Effector memory CD4-positive, alpha-beta T cell (primary cell): Measurements from ENCODE around the gene SERPINB13.
"Not testable (repeated sequence)": the region's sequence is repeated elsewhere in the genome, so short reads cannot be mapped to it uniquely, and the experiment has no call there.

Experiments used
- DNase-seq, 3 donors: peaks; one replicate each; pipeline ENCODE4 v3.0.0-alpha.2; 2020
- H3K27ac ChIP-seq: 2 replicates; pipeline ENCODE4 v1.7.0; 2013; ENCODE audit warnings: mild to moderate bottlenecking, low read length, moderate library complexity; ENCODE audit not compliant: insufficient read depth, poor library complexity, severe bottlenecking
- H3K27me3 ChIP-seq: replicated peaks from 2 replicates; pipeline ENCODE4 v1.7.0; 2013; ENCODE audit warnings: mild to moderate bottlenecking, low read length; ENCODE audit not compliant: insufficient read depth, control insufficient read depth, poor library complexity, severe bottlenecking
- H3K36me3 ChIP-seq: 2 replicates; pipeline ENCODE4 v1.7.0; 2013; ENCODE audit warnings: mild to moderate bottlenecking, low read length, moderate library complexity; ENCODE audit not compliant: control insufficient read depth, insufficient read depth
- H3K4me1 ChIP-seq: 2 replicates; pipeline ENCODE4 v1.7.0; 2013; ENCODE audit warnings: low read length, mild to moderate bottlenecking; ENCODE audit not compliant: control insufficient read depth, insufficient read depth, poor library complexity, severe bottlenecking
- H3K4me3 ChIP-seq: 2 replicates; pipeline ENCODE4 v1.7.0; 2013; ENCODE audit warnings: low read length, low read depth, mild to moderate bottlenecking; ENCODE audit not compliant: insufficient read depth, poor library complexity, severe bottlenecking
- H3K9me3 ChIP-seq: 2 replicates; pipeline ENCODE4 v1.7.0; 2013; ENCODE audit warnings: mild to moderate bottlenecking, low read length, moderate library complexity; ENCODE audit not compliant: control insufficient read depth

Gene SERPINB13

DNA sequence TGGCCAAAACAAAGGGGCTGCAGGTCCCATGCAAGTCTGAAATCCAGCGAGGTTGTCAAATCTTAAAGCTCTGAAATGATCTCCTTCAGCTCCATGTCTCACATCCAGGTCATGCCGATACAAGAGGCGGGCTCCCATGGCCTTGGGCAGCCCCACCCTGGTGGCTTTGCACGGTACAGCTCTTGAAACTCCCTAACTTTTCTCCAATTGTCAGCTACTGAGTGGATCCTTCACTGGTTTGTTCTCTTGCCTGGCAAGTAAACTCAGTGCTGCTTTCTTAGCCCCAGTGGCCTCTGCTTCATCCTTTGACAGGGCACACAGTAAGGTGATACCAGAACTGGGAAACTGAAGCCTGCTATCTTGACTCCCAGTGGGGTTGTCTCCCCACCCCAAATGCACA, 26.3 kb downstream of the SERPINB13 start:
- no peak for DNase-seq

DNA sequence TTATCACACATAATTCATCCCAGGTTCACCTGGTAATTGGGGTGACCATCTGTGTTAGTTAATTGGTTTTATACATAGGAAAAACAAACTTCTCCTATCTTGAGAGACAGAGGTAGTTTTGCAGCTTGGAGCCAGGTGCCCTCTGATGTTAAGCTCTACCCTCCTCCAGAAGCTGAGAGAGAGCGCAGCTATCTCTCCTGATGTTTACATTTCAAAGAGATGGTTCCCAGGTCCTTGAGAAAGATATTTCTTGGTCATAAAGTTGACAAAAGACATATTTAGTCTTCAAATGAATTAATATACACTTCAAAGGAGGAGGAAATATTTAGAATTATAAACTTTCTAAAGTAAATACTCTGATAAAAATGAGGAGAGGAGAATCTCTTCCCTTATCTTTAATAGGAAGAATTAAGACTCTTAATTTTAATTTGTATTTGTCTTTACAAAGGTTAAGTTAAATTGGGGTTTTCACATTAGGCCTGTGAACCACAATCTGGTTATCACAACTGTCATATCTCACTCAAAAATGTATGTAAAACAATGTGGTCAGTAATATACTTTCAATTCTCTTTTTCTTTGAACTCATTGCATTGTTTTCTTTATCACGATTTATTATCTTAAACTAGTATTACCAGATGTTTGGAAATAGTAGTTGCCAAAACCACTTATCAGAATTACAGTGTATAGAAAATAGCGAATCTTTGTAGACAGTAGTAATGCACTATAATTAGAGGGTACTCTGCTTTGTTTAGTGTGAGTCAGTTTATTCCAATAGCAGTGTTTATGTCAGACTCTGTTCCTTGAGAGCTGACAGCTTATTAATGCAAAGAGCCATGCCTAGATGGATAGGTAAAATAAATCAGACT, 30.1 kb downstream of the SERPINB13 start:
- H3K27ac ChIP-seq: no peak overlapping the region
- no peak for DNase-seq
- no peaks in the 10 kb centered on the region for H3K27me3 ChIP-seq
- H3K9me3 ChIP-seq: no peaks in the 10 kb centered on the region
- H3K36me3 ChIP-seq: no peaks in the 10 kb centered on the region
- H3K4me3 ChIP-seq: no peak overlapping the region
- no peaks in the 10 kb centered on the region for H3K4me1 ChIP-seq

More for the DNA sequence above, 26.3 kb downstream of the SERPINB13 start:
- Histone ChIP-seq H3K4me3 (no peak overlapping the region), H3K4me1 (no peaks in the 10 kb centered on the region), H3K9me3 (no peaks in the 10 kb centered on the region), H3K27ac (no peak overlapping the region), H3K27me3 (no peaks in the 10 kb centered on the region), H3K36me3 (no peaks in the 10 kb centered on the region)

DNA sequence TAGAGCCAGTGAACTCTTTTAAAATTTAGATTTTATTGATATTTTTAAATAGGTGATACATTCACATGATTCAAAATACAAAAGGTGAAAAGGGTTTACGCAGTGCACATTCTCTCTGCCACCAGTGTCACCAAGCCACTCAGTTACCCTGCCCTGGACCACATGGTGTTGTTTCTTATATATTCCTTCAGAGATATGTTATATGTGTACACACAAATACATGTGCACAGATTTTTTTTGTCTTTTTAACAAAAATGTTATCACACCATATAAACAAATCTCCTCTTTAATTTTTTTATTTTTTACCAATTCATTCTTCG, 30.7 kb downstream of the SERPINB13 start:
- Histone ChIP-seq H3K4me3 (no peak overlapping the region), H3K27me3 (no peaks in the 10 kb centered on the region), H3K27ac (no peak overlapping the region), H3K36me3 (no peaks in the 10 kb centered on the region), H3K9me3 (no peaks in the 10 kb centered on the region), H3K4me1 (no peaks in the 10 kb centered on the region)
- no peak for DNase-seq

DNA sequence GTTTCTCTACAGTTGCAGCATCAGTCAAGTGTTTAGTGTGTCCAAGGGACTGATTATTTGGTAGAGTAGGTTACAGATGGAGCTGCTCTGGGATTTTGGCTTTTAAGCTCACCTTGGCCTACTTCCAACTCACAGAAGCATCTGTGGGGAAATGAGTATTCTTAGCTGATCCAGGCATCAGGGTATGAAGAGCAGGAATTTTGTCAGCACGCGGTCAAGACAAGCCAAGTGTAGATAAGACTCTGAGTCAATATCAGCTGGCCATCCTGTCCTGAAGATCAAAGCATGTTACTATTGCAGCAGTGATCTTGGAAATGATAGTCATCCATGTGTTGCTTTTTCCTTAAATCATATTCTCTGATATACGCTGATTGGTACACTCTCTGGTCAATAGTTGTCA, 32.5 kb downstream of the SERPINB13 start:
- Histone ChIP-seq H3K27me3 (no peaks in the 10 kb centered on the region), H3K36me3 (no peaks in the 10 kb centered on the region), H3K9me3 (no peaks in the 10 kb centered on the region), H3K27ac (no peak overlapping the region), H3K4me3 (no peak overlapping the region), H3K4me1 (no peaks in the 10 kb centered on the region)
- no peak for DNase-seq

DNA sequence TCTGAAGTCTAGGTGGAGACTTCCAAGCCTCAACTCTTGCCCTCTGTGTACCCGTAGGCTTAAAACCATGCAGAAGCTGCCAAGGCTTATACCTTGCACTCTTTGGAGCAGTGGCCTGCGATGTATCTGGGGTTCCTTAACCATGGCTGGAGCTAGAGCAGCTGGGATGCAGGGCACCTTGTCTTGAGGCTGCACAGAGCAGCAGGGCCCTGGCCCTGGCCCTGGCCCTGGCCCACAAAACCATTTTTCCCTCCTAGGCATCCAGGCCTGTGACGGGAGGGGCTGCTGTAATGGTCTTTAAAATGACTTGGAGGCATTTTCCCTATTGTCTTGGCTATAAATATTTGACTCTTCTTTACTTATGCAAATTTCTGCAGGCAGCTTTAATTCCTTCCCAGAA, 37.7 kb downstream of the SERPINB13 start:
- no peak for DNase-seq
- H3K27me3 ChIP-seq: no peaks in the 10 kb centered on the region
- peaks cover 6% of the 10 kb centered on the region for H3K9me3 ChIP-seq
- H3K27ac ChIP-seq: no peak overlapping the region
- no peaks in the 10 kb centered on the region for H3K4me1 ChIP-seq
- no peaks in the 10 kb centered on the region for H3K36me3 ChIP-seq
- H3K4me3 ChIP-seq: no peak overlapping the region

DNA sequence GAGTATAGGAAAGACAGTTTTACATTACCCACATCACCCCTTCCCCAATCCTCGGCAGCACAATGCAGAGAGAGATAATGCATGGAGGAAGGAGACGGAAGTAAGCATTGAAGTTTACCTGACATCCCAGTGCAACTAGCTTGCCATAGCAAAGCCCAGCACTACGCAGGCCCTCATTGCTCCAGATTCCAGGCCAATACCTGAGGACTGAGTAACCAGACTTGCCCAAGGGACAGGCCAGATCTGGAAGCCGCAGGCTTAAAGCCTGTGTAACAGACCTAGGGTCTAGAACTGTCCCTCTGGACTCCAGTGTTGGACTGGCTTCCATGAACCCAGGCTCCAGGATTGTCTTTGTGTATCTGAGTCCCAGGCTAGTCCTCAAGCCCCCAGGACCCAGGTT, 39.3 kb downstream of the SERPINB13 start:
- Histone ChIP-seq H3K4me3 (no peak overlapping the region), H3K27me3 (no peaks in the 10 kb centered on the region), H3K9me3 (peaks cover 6% of the 10 kb centered on the region), H3K36me3 (no peaks in the 10 kb centered on the region), H3K4me1 (no peaks in the 10 kb centered on the region), H3K27ac (no peak overlapping the region)
- DNase-seq: no peak

DNA sequence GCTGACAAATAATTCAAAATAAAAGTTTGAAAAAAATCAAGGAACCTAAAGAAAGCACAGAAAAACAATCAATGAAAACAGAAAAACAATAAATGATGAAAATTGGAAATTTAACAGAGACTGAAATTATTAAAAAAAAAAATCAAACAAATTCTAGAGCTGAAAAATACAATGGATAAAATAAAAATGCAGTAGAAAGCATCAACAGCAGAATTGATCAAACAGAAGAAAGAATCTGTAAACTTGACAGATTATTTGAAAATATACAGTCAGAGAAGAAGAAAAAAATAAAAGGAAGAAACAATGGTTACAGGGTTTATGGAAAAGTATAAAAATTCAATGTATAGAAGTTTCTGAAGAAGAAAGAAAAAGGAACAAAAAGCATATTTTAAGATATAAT, 40.7 kb downstream of the SERPINB13 start:
- Histone ChIP-seq H3K27ac (no peak overlapping the region), H3K4me1 (no peaks in the 10 kb centered on the region), H3K9me3 (peaks cover 6% of the 10 kb centered on the region), H3K27me3 (no peaks in the 10 kb centered on the region), H3K36me3 (no peaks in the 10 kb centered on the region), H3K4me3 (no peak overlapping the region)
- DNase-seq: no peak

DNA sequence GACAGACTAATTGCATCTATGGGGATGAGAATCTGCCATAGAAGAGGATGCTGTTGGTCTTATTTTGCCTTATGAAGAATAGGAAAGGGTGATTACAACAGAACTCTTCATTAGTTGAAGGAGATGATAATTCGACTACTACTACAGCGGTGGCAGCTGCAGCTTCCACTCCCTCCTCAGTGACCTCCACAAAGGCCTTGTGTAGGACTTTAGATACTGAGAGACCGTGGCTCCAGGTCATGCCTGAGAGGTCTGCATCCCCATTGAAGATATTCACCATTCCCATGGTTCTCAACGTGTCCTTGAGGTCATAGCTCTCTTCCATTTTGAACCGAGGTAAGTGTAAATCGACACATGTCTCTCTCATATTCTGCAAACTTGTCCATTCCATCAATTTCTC, 50.6 kb downstream of the SERPINB13 start:
- Histone ChIP-seq H3K36me3 (no peaks in the 10 kb centered on the region), H3K27ac (no peak overlapping the region), H3K4me3 (no peak overlapping the region), H3K27me3 (no peaks in the 10 kb centered on the region), H3K9me3 (no peaks in the 10 kb centered on the region), H3K4me1 (no peaks in the 10 kb centered on the region)
- no peak for DNase-seq

DNA sequence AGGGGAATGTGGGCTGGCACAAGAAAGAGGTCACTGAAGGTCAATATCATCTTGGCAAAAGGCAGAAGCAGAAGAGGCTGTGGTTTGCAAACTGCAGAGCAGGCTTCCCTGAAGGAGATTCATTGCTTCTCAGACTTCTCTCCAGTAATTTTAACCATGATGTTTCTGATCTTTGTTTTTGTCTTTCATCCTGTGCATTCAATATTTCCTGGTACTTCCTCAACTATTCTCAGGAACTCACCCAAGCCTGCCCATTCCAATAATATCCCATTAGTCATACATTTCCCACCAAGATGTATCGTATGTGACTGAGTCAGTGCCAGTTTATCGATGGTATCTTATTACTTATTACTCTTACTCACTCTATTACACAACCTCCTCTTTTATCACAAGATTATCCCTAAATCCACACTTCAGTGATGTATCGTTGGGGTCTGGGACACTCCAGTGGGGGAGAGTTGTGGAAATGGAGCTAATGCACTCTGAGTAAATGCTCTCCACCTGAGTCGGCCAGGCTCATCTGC, 54.1 kb downstream of the SERPINB13 start:
- H3K9me3 ChIP-seq, H3K36me3 ChIP-seq, H3K4me1 ChIP-seq, DNase-seq, H3K27me3 ChIP-seq, H3K27ac ChIP-seq, H3K4me3 ChIP-seq: not testable (repeated sequence)

DNA sequence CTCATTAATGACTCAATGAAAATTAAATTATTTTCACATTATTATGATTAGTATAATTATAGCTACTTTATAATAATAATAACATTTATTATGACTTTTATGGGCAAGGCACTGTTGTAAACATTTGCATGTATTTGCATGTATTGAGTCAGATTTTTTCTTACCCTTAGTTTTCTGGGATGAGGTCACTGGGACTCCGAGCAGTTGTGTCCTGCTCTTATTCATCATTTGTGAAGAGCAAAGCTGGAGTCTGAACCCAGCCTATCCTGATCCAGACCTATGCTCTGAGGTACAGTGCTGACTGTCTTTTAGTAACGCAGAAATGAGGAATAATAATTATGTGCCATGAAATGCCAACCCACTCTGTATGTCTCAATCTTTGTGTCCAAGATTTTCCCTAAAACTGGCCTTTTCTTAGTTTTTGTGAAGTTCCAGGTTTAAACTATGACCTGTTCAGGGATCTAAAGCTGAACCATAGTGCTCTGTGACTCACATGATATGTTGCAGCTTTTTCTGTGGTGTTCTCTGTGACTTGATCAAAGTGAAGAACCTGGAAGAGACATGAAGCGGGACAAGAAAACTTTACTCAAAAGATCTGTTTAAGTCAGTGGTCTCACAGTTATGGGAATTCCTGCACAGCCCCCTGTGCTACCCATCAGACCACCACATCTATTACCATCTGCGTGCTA, 55.7 kb downstream of the SERPINB13 start:
- H3K27ac ChIP-seq, H3K4me1 ChIP-seq, DNase-seq, H3K27me3 ChIP-seq, H3K36me3 ChIP-seq, H3K9me3 ChIP-seq, H3K4me3 ChIP-seq: not testable (repeated sequence)
